HFFc6 (cell line): ENCODE results near the gene DCAF4. TPM values are rescaled to one million over a fixed set of nuclear protein-coding genes. Genes with fewer than 3 reads are reported as not detected.

Source experiments
- DNase-seq: peaks from one replicate; pipeline ENCODE4 v3.0.0-alpha.2; 2018
- H3K27ac Mint-ChIP-seq: 2 replicates; pipeline ENCODE4 v1.8.0; 2020; ENCODE audit warnings: mild to moderate bottlenecking, mixed read lengths
- H3K27me3 Mint-ChIP-seq: 2 replicates; pipeline ENCODE4 v1.8.0; 2021; ENCODE audit warnings: mild to moderate bottlenecking, moderate library complexity, mixed read lengths; ENCODE audit not compliant: insufficient read depth
- H3K36me3 Mint-ChIP-seq: 2 replicates; pipeline ENCODE4 v1.8.0; 2021; ENCODE audit warnings: low read depth, mixed read lengths
- H3K4me1 Mint-ChIP-seq: 2 replicates; pipeline ENCODE4 v1.8.0; 2020; ENCODE audit warnings: low read depth, mixed read lengths
- H3K4me3 Mint-ChIP-seq: 2 replicates; pipeline ENCODE4 v1.8.0; 2020; ENCODE audit warnings: mild to moderate bottlenecking, moderate library complexity, mixed read lengths
- H3K9me3 Mint-ChIP-seq: 2 replicates; pipeline ENCODE4 v1.8.0; 2020; ENCODE audit warnings: mild to moderate bottlenecking, mixed read lengths
- total RNA-seq, 6 experiments: library from RNA; stranded (reverse); fragmentation: NEBNext Ultra II Directional; extraction: Animal tissue kit (Norgen Biotek cat#: 25700); gene quantifications; 2 replicates in 1 of 6; 3 replicates in 5 of 6; pipeline ENCODE4 v1.2.3, GENCODE V29; 2021
- TF ChIP-seq, protein P1 (sequence below): fragments of 200-600 bp; sonication (generic); IDR thresholded peaks from 2 replicates; pipeline ENCODE4 v1.5.0; 2021; ENCODE audit warnings: antibody characterized with exemption, mild to moderate bottlenecking

Gene DCAF4
- total RNA-seq, 6 experiments from 2014 or later: 14.4 to 20.0 (median 16.2) TPM

DNA sequence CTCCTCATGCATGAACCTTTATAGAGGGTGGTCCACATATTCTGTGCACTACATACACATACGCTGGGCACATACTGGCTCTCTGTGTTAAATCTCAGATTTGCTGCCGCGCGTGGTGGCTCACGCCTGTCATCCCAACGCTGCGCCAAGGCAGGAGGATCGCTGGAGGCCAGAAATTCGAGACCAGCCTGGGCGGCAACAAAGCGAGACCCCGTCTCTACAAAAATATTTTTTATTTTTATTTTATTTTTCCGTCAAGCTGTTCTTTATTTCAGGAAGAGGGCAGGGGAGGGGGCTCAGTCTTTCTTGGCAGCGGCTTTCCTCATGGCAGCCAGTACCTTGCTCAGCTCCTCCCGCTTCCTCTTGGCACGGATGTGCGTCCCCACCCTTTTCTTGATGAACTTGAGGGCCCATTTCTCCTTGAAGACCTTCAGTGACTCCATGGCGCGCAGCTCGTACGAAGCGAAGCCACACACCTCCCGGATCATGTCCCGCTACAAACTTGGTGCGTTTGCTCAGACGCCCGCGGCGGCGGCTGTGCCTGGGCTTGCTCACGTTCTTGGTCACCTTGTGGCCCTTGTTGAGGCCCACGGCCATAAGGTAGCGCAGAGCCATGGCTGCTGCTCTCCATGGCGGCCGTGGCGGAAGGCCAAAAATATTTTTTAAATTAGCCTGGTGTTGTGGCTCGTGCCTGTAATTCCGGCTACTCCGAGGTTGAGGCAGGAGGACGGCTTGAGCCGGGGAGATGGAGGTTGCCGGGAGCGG is 3.2 kb downstream of the DCAF4 start:
- Mint-ChIP-seq H3K27me3 (no peaks in the 10 kb centered on the region; the same call in 1 of the 2 replicates), H3K4me3 (no peak overlapping the region), H3K27ac (no peak overlapping the region), H3K36me3 (peaks cover 5% of the 10 kb centered on the region; the same call in 1 of the 2 replicates), H3K4me1 (peaks cover 14% of the 10 kb centered on the region), H3K9me3 (no peaks in the 10 kb centered on the region)
- no peak for DNase-seq
- TF ChIP-seq, protein P1, sequence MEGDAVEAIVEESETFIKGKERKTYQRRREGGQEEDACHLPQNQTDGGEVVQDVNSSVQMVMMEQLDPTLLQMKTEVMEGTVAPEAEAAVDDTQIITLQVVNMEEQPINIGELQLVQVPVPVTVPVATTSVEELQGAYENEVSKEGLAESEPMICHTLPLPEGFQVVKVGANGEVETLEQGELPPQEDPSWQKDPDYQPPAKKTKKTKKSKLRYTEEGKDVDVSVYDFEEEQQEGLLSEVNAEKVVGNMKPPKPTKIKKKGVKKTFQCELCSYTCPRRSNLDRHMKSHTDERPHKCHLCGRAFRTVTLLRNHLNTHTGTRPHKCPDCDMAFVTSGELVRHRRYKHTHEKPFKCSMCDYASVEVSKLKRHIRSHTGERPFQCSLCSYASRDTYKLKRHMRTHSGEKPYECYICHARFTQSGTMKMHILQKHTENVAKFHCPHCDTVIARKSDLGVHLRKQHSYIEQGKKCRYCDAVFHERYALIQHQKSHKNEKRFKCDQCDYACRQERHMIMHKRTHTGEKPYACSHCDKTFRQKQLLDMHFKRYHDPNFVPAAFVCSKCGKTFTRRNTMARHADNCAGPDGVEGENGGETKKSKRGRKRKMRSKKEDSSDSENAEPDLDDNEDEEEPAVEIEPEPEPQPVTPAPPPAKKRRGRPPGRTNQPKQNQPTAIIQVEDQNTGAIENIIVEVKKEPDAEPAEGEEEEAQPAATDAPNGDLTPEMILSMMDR: no peak

DNA sequence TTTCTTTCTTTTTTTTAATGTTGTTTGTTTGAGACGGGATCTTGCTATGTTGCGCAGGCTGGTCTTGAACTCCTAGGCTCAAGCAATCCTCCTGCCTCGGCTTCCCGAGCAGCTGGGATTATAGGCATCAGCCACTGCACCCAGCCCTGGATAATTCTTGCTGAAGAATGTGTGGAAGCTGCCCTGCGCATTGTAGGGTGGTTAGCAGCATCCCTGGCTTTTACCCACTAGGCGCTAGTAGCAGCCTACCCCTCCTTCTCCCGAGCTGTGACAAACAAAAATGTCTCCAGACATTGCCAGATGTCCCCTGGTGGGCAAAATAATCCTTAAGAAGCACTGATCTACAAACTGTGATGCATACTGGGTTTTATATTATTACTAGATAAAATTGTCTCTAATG is 6.6 kb downstream of the DCAF4 start:
- H3K36me3 Mint-ChIP-seq: peaks cover 5% of the 10 kb centered on the region; the same call in 1 of the 2 replicates
- DNase-seq: no peak
- no peaks in the 10 kb centered on the region for H3K4me1 Mint-ChIP-seq
- no peak overlapping the region for H3K27ac Mint-ChIP-seq
- H3K4me3 Mint-ChIP-seq: no peak overlapping the region
- no peaks in the 10 kb centered on the region; the same call in 1 of the 2 replicates for H3K27me3 Mint-ChIP-seq
- TF ChIP-seq, protein P1: no peak
- no peaks in the 10 kb centered on the region for H3K9me3 Mint-ChIP-seq

DNA sequence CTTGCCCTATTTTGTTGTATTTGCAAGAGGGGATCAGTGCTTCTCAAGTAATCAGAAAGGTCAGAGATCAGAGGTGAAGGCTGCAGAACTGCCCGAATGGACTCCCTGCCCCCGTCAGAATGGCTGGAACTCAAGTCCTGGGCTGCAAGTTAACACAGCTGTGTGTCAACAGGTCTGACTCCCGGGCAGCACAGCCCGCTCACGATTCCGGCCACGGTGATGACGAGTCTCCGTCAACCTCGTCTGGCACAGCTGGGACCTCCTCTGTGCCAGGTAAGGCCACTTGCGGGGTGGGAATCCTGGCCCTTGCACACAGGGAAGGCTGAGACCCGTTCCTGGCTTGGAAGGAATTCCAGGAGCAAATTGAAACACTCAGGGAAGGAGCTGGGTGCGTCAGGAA is 13.4 kb downstream of the DCAF4 start:
- Mint-ChIP-seq H3K4me3 (no peak overlapping the region), H3K36me3 (peaks cover 14% of the 10 kb centered on the region), H3K9me3 (no peaks in the 10 kb centered on the region), H3K4me1 (no peaks in the 10 kb centered on the region), H3K27ac (no peak overlapping the region), H3K27me3 (no peaks in the 10 kb centered on the region)
- TF ChIP-seq, protein P1: no peak
- DNase-seq: no peak

DNA sequence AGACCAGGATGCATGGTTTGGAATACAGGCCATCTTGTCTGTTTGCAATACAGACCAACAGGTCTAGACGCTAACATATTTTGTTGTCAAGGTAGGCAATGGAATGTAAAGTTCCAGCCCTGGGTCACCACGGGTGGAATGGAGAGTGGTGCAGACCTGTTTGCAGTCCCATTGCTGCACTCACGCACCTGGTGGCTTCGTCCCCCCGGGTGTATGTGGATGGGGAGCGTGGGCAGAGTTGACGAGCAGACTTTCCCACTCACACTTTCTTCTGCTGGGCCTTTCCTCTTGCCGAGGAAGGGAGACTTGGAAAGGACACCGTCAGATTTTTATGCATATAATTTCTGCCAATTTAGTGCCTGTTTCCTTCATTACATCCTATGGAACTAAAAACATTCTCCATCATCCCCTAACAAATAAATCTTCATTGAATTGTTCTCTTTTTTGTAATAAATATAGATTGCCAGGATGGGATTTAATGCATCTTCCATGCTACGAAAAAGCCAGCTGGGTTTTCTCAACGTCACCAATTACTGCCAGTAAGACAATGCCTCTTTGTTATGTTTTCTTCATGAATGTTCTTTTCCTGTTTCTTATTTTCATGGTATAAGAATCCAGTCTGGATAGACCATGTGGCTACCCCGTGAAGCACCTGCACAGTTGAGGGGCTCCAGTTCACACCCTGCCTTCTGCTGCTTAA is 15.2 kb downstream of the DCAF4 start:
- Mint-ChIP-seq H3K4me1 (no peaks in the 10 kb centered on the region), H3K27ac (no peak overlapping the region), H3K36me3 (peaks cover 24% of the 10 kb centered on the region), H3K27me3 (no peaks in the 10 kb centered on the region), H3K9me3 (no peaks in the 10 kb centered on the region), H3K4me3 (no peak overlapping the region)
- TF ChIP-seq, protein P1: no peak
- DNase-seq: no peak

DNA sequence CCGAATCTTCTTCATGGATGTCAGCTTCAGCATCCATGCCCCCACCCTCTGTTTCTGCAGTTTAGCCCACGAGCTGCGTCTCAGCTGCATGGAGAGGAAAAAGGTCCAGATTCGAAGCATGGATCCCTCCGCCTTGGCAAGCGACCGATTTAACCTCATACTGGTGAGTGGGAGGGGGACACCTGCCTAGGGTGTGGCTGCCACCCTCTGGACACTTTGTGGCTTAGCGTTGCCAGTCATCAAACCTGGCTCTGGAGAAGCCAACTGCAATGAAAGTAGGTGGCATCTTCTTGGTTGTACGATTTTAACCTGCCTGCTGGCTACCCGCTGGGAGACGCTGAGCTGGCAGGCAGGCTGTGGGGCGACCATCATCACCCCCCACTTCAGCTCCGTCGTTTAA is 16.7 kb downstream of the DCAF4 start:
- no peak for DNase-seq
- Mint-ChIP-seq H3K4me3 (no peak overlapping the region), H3K27me3 (peaks cover 3% of the 10 kb centered on the region; the same call in 1 of the 2 replicates), H3K27ac (no peak overlapping the region), H3K9me3 (no peaks in the 10 kb centered on the region), H3K36me3 (peaks cover 24% of the 10 kb centered on the region), H3K4me1 (no peaks in the 10 kb centered on the region)
- TF ChIP-seq, protein P1: no peak
